Measurements from ENCODE around the gene RANBP3. TPM values are rescaled to one million over a fixed set of nuclear protein-coding genes. Genes with fewer than 3 reads are reported as not detected.
"Not testable (repeated sequence)": the region's sequence is repeated elsewhere in the genome, so short reads cannot be mapped to it uniquely, and the experiment has no call there.

Gene RANBP3
- total RNA-seq, 1 donor from 2014 or later = 41.6 TPM

DNA sequence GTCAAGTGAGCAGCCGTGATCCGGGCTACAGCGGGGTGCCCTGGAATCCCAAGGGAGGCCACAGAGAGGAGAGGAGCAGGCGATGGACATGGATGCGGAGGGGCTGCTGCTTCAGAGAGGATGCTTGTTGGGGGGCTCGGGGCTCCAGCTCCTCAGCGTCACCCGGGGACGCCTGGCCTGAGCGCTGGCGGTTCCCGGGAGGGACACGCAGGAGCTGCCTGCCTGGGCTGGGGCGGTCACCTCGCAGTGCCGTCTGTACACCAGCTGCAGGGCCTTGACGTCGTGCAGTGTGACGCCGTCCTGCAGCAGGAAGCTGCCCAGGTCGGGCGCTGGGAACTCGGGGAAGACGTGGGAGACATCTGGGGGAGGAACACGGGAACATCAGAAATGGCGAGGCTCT is 29.9 kb upstream of the RANBP3 start:
- FAIRE-seq = no peak

DNA sequence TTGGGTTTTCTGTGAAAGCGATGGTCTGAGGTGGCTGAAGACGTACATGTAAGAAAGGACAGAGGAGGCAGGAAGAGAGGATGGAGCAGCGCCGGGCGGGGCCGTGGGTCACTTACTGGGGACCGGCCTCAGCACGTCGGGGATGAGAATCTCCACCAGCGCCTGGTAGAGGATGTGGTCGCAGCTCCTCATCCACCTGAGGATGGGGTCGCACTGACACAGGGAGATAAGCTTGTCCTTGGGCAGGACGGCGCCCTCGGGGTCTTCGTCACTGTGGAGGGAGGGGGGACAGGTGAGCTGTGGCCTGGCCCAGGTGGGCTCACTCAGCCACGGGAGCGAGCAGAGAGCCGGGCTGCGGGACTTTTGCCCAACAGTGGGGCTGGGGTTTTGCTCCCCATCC is 29.0 kb upstream of the RANBP3 start:
- FAIRE-seq (no peak), DNase-seq (ENCODE audit: low spot score in 2 of 2) (no peak)

More for the DNA sequence above, 29.9 kb upstream of the RANBP3 start:
- DNase-seq (ENCODE audit: low spot score in 2 of 2) = no peak

DNA sequence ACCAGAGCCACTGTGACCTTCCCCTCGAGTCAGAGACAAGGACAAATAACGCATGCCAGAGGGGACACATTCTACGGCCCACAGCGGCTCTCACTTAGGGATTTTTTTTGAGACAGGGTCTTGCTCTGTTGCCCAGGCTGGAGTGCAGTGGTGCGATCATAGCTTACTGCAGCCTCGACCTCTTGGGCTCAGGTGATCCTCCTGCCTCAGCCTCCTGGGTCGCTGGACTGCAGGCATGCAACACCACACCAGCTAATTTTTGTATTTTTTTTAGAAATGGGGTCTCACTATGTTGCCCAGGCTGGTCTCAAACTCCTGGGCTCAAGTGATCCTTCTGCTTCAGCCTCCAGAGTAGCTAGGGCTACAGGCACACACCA is 28.1 kb upstream of the RANBP3 start:
- FAIRE-seq = not testable (repeated sequence)

DNA sequence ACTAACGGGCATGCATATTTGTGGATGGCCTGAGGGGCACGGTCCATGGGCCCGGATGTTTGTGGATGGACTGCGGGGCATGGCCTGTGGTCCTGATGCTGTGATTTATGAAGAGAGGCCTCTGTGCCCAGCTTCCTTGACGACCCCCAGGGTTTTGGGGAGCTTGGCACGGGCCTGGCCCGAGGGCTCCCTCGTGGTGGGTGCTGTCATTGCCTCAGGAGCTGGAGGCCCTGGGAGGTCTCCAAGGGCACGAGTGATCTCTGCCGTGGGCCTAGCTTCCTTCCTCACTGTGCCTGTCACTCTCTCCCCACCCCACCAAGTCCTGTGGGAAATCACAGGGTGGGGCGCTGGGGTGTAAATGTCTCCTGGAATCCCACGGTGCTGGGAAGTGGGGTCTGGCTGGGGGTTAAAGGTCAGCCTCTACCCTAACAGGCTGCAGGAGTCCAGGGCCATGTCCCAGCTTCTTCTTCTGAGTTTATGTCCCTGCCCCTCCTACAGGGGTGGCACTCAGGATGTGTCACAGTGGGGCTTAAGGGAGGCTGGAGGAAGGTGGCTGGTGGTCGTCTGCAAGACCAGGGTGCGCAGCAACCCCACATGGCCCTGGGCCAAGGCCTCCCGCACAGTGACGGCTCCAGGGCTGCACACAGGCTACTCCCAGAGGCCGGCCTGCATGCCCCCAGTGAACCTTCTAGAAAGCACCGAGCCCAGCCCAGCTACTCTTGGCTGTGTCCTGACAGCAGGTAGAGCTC is 27.6 kb upstream of the RANBP3 start:
- FAIRE-seq (no peak), DNase-seq (ENCODE audit: low spot score in 2 of 2) (no peak)

More for the DNA sequence above, 28.1 kb upstream of the RANBP3 start:
- DNase-seq (ENCODE audit: low spot score in 2 of 2) = not testable (repeated sequence)

DNA sequence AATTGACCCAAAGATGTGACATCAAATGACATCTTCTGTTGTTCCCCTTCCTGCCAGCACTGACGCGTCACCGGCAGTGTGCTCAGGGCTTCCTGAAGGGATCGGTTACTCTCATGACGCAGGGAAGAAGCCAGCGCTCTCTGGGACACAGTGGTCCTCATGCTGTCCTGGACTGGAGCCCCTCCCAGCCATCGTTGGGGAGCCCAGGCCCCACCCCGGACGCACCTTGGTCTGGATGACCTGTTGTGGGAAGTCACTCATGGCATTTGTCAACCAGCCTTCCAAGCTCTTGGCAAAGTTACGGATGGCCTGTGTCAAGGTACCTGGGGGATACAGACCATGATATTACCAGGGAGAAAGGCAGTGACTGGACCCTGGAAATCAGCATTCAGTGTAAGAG is 26.0 kb upstream of the RANBP3 start:
- FAIRE-seq = no peak

DNA sequence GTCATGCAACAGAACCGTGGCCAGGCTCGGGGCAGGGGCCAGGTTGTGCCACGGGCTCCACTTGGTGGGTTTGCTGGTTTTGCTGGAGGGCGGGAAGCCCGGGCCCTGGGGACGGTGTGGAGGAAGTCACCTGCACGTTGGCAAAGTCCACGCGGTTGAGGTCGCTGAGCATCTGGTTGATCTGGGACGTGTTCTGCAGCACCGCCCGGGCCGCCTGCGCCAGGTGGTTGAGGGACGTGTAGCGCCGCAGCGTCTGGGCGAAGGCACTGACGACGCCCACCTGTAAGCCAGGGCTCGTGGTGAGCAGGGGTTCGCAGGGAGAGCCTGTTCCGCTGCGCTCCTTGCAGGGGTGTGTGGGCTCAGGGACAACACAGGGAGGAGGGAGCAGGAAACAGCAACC is 24.7 kb upstream of the RANBP3 start:
- FAIRE-seq (no peak), DNase-seq (ENCODE audit: low spot score in 2 of 2) (no peak)

More for the DNA sequence above, 26.0 kb upstream of the RANBP3 start:
- DNase-seq (ENCODE audit: low spot score in 2 of 2) = no peak

DNA sequence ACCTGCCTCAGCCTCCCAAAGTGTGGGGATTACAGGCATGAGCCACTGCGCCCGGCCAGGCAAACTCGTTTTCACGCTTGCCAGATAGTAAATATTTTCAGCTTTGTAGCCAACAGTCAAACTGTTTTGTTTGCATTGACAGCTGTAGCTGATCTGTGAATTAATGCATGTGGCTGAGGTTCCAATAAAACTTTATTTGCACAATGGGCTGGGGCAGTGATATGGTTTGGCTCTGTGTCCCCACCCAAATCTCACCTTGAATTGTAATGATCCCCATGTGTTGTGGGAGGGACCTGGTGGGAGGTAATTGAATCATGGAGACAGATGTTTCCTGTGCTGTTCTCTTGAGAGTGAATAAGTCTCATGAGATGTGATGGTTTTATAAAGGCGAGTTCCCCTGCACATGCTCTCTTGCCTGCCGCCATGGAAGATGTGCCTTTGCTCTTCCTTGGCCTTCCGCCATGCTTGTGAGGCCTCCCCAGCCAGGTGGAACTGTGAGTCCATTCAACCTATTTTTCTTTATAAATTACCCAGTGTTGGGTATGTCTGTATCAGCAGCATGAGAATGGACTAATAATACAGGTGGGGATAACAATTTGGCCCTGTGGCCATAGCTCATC is 22.4 kb upstream of the RANBP3 start:
- DNase-seq (ENCODE audit: low spot score in 2 of 2) (no peak), FAIRE-seq (no peak)

DNA sequence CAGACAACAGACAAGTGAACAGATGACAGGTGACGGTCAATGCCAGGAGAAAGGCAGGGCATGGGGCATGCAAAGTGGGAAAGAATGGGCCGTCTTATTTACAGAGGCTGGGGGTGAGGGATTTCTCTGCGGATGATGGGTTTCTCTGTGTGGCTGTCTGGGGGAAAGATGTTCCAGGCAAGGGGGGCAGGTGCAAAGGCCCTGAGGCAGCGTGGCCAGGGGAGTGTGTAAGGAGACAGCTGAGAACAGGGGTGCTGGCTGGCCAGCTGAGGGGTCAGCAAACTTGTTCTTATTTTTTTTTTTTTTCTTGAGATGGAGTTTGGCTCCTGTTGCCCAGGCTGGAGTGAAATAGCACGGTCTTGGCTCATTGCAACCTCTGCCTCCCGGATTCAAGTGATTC is 21.8 kb upstream of the RANBP3 start:
- no peak for FAIRE-seq

DNA sequence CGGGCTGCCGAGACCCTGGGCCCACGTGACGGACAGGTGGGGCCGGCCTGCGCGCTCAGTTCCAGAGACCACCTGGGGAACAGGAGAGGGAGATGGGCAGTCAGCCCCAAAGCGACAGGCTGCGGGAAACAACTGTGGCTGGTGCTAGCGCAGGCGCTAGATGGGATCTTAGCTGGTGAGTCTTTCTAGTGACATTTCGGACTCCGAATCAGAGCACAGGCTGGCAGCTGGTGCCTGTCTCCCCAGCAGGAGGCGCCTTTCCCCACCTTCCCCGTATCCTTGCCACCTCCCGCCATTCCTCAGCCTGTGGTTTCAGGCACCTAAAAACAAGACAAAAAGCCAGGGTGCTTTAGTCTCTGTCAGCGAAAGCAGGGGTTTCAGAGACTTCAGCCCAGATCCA is 19.4 kb upstream of the RANBP3 start:
- FAIRE-seq (no peak), DNase-seq (ENCODE audit: low spot score in 2 of 2) (no peak)

More for the DNA sequence above, 21.8 kb upstream of the RANBP3 start:
- no peak for DNase-seq (ENCODE audit: low spot score in 2 of 2)

DNA sequence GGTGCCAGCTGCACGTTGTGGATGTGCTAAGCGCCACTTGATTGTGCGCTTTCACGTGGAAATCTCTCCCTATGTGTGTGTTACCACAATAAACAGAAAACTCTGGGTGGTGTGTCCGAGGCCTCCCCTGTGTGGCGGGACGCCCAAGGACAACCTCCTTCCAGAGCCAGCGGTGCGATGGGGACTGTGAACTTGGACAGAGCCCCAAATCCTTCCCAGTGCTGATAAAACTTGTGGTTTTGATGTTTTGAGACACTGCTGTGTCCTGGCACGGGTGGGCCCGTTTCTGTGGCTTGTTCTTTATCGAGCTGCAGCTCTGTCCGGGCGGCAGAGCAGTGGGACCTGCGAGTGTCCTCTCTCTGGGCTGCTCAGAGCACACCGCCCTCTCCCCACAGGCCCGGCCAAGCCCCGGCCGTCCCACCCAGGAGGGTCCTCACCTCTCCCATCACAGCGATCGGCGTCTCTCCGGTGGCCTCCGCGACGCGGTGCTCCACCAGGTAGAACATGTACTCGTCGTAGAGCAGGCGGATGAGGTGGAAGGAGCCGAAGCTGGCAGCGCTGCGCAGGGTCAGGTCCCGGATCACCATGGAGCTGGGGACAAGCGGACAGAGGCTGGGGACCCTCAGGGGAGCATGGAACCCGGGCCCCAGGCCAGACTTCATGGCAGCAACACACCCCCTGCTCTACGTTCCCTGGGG is 18.8 kb upstream of the RANBP3 start:
- no peak for DNase-seq (ENCODE audit: low spot score in 2 of 2)
- FAIRE-seq = no peak

DNA sequence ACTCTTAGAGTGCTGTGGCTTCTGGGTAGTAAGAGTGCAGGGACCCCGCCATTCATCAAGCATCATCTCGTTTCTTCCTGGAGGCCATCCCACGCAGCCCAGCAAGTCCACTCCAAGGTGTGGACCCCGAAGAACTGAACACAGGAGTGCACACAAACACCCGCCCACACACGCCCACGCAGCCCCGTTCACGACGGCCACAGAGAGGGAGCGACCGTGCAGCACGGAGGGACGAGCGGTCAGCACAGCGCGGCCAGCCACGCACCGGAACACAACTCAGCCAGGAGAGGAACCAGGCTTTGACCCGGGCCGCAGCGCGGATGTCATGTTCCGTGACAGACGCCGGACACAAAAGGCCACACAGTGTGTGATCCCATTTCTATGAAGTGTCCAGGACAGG is 18.2 kb upstream of the RANBP3 start:
- peak in 1 of 2 donors; percentile 45 for DNase-seq (ENCODE audit: low spot score in 2 of 2)
- FAIRE-seq = no peak

DNA sequence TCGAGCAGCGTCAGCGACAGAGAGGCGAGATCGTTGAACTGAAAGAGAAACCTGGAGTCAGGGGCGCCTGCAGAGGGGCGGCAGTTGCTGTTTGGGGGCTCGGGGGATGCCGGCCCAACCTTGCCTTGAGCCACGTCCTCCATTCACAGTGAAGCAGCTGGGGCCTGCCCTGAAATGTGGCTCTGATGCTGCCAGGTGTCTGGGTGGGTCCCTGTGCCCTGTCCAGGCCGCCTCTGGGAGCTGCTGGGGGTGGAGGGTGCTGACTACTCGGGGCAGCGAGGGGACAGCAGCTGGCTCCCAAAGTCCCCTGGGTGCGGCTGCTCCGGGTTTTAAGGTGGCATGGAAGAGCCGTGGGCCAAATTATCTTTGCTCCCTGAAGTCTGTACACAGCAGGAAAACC is 17.7 kb upstream of the RANBP3 start:
- DNase-seq (ENCODE audit: low spot score in 2 of 2) (no peak), FAIRE-seq (no peak)

DNA sequence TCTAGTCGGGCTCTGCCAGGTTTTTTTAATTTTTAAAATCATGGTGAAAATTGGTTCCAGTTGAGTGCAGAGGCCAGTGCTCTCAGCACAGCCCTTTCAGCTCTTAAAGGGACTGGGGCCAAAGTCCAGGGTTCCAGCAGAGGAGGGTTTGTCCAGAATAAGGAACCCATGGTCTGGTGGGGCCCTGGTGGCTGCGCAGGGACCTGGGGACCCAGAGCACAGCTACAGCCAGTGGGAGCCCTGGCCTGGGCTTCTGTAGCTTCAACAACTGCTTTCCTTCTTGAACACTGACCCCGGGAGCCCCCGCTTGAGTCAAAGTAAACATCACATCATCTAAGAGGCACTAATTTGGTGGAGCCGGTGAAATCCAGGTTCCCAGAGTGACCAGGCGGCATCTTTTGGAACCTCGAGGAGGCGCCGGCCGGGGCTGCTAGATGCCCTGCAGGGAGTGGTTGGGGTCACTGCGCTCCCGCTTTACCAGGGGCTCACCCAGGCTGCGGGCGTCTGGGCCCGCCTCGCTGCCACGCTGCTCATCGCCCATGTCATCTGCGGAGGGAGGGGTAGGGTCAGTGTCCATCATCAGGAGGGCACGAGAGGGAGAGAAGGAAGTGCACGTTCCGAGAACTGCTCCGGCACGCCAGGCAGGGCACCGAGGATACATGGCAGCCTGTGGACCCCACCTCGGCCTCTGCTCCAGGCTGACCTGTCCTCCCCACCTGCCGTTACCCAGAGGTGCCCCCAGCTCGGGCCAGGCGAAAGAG is 16.6 kb upstream of the RANBP3 start:
- DNase-seq (ENCODE audit: low spot score in 2 of 2) = no peak
- FAIRE-seq = no peak

DNA sequence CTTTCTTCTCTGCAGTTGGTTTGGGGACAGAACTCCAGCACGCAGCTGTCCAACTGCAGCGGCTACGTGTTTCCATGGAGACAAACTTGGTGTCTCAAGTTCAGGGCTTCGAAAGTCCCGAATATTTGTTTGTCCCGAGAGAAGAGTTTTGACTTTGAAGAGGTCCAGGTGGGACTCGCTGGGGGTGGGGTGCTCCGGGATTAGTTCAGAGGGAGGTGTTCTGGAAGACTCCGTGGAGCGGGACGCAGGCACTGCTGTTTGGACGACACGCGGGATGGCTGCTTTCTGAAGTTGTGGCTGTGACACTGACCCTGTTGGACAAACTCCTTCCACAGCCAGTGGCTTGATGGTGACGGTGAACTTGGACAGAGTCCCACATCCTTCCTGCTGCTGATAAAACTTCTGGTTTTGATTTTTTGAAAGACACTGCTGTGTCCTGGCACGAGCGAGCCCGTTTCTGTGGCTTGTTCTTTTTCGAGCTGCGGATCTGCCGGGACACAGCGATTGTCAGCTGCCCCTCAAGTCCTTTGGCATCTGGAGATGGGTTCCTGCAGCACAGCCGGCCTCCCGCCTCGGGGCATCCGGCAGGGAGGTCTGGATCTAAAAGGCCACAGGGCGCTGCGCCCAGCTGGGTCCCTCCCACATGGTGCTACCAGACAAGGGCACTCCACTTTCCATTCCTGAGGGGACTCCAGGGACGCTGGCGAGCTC is 15.9 kb upstream of the RANBP3 start:
- no peak for FAIRE-seq
- no peak for DNase-seq (ENCODE audit: low spot score in 2 of 2)

DNA sequence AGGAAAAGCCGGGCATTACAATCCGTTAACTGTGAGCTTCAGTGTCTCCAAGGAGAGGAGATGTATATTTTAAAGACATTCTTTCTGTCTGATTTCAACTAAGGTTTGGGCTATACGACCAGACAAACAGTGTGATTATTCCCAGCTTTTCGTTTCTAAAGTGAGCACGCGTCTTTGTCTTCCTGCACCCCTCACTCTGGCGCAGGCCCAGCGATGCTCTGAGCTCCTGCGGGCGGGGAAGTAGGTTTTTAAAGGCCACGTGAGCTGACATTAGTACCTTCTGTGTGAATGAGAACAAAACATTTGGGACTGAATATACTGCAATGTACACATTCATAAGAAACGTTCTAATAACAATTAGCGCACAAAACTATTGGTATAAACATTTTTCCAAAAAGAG is 15.3 kb upstream of the RANBP3 start:
- FAIRE-seq (no peak), DNase-seq (ENCODE audit: low spot score in 2 of 2) (no peak)

DNA sequence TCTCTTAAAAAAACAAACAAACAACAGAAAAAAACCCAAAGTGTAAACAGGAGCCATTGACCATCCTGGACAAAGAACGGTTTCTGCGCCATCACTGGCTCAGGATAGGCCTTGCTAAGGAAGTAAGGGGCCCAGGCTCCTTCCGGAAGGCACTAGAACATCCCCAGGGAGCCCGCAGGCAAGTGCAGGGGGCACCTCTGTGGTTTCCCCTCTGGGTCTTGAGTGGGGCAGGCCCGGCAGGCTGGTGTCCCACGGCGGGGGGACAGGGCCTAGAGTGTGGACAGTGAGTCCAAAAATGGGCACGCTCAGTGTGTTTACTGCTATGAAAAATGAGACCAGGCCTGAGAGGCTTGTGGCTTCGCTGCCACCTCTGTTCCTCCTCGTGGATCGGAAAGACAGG is 14.8 kb upstream of the RANBP3 start:
- DNase-seq (ENCODE audit: low spot score in 2 of 2) (no peak), FAIRE-seq (no peak)

DNA sequence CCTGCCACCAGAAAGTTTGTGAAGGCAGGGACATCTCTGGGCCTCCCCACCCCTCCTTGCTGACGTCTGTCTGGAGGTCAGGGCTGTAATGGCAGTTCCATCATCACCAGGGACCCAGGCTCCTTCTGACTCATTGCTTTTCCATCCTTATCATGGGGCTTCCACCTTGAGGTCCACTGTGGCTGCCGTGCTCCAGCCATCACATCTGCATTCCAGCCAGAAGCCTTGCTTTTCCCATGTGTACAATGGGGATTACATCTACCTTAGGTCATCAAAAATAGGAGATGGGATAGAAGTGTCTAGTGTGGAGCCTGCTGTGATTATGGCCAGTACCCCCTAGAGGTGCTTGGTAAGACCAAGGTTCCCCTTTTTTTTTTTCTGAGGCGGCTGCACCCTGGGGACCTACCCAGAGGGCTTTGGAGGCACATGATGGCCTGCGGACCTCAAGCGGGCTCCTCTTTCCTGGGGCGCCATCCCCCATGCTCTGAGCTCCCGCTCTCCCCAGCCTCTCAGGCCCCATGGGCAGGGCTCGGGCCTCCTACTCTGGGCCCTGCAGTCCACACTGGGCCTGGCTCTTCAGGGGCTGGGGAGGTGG is 13.4 kb upstream of the RANBP3 start:
- DNase-seq (ENCODE audit: low spot score in 2 of 2) (no peak), FAIRE-seq (no peak)

DNA sequence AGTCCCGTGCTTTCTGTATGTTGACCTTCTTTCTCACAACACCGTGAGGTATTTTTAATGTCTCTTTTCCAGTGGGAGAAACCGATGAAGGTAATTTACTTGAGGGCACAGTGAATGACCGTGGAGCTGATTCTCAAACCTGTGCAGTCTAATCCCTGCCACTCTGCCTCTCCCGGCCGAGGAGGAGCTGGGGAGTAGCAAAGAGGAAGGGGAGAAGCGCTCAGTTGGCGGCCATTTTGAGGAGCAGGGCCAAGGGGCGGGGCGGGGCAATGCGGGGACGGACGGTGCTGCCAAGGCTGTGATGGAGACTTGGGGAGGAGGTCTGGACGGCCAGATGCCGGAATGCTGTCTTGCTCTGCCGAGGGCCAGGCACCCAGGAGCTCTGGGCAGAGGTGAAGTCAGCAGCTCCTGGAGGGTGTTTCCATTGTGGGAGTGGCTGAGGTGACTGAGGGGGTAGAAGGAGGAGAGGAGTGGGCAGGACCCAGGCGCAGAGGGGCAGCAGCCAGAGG is 12.4 kb upstream of the RANBP3 start:
- FAIRE-seq = no peak
- no peak for DNase-seq (ENCODE audit: low spot score in 2 of 2)

DNA sequence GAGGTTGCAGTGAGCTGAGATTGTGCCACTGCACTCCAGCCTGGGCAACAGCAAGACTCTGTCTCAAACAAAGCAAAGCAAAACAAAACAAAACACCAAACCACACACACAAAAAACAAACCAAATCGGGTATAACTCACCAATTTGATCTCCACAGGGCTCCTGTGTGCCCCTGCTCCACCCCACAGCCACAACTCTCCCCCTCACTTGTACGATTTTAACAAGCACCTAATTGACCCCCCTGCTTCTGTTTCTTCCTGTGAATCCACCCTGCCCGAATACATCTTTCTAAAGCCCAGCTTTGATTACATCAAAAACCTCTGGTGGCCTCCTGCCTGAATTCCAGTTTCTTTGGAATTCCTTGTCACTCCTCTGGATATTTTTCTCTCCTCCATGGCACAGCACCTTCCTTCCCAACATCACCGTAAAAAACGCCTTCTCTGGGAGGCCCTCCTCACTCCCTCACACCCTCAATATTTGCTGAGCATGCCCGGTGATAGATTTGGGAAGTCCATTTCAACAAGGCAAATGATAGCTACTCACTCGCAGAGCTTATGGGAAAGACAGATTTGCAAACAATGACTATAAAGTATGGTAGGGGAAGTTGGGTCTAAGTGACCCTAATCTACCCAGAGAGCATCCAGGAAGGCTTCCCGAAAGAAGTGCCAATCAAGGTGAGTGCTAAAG is 11.6 kb upstream of the RANBP3 start:
- DNase-seq (ENCODE audit: low spot score in 2 of 2) = no peak
- no peak for FAIRE-seq

Data from frontal cortex (tissue), 4 donors.